Measurements from ENCODE around the gene RIMKLB.

Gene RIMKLB

DNA sequence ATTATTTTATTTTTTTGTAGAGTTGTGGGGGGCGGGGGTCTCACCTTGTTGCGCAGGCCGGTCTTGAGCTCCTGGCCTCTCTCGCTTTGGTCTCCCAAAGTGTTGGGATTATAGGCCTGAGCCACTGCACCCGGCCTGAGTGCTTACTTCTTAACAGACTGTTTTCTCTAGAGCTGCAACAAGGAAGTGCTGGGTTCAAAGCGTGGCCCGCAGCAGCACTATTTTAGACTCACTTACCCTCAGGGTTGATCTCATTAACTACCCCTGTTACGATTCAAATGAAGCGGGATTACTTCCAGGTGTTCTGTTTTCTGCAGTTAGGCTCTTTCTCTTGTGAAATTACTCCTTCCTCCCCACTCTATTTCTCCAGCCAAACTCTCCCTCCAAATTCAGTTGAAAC, 133.3 kb downstream of the RIMKLB start:
- no peak for TF ChIP-seq POLR2A (IDR thresholded peaks at IDR 0.05; ENCODE audit: low read depth, low read length)
- FAIRE-seq (no peak), DNase-seq (ENCODE audit: insufficient read length, low spot score) (no peak)

DNA sequence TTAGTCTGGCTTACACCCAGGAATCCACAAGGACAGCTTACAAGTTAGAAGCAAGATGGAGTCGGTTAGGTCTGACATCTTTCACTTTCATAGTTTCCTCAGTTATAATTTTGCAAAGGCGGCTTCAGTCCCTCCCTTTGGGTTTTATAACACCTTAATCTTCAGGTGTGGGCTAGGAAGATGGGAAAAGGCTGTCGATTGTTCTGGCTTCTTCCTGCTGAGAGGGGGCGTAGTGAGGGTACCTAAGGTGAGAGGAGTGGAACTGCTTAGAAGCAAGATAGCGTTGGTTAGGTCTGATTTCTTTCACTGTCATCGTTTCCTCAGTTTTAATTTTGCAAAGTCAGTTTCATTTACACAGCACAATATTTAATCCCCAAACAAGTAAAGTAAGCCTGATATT, 134.7 kb downstream of the RIMKLB start:
- DNase-seq (ENCODE audit: insufficient read length, low spot score): no peak
- no peak for TF ChIP-seq POLR2A (IDR thresholded peaks at IDR 0.05; ENCODE audit: low read depth, low read length)
- FAIRE-seq: no peak
